HG03565 (cell line): Measurements from ENCODE around the gene TMEM184B.
A peak's percentile ranks its signal among the peaks of the same experiment; 100 is the strongest.

ENCODE experiments used
- ATAC-seq: cut with Tn5 transposase; IDR thresholded peaks from one replicate; pipeline ENCODE4 v1.9.1; 2021; ENCODE audit warnings: mild to moderate bottlenecking, moderate library complexity; ENCODE audit not compliant: unreplicated experiment

Gene TMEM184B

GRCh38 chr22:38308791-38309498, 36.1 kb upstream of the TMEM184B start:
- no peak for ATAC-seq

DNA sequence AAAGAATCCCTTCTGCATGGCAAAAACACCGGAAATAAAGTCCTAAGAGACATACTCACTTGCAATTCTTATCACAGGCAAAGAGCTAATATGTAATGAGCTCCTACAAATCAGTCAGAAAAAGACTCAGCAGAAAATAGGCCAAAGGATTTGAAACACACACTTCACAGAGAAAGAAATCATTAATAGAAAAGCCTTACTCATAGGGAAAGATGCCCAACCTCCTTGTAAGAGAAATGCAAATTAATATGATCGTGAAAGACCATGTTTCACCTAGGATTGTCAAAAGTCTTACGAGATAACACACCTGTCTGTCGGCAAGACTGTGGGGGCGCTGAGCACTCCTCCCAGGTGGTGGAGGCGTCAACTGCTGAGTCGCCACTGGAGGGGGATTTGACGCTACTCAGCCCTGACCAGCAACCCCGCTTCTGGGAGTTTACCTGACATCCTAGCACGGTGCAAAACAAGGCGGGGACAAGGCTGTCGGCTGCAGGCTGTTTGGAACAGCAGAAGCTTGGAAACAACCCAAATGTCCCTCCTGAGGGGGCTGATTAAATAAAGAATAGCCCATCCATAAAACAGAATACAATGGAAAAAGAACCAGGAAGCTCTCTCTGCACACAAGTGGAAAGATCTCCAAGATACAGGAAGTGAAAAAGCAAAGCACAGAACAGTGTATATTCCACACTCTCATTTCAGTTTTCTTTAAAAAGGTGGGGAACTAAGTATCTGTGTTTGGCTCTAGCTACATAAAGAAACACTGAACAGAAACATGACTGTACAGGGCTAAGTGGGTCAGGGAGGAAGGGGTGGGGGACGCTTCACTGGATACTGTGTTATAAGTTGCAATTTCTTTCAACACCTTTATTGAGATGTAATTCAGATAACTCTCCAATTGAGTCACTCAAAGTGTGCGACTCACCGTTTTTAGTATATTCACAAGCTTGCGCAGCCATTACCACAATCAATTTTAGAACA, 33.0 kb upstream of the TMEM184B start:
- ATAC-seq = peak; percentile 53

- ATAC-seq = no peak
Observed at GRCh38 chr22:38304526-38304925, 31.7 kb upstream of the TMEM184B start.

DNA sequence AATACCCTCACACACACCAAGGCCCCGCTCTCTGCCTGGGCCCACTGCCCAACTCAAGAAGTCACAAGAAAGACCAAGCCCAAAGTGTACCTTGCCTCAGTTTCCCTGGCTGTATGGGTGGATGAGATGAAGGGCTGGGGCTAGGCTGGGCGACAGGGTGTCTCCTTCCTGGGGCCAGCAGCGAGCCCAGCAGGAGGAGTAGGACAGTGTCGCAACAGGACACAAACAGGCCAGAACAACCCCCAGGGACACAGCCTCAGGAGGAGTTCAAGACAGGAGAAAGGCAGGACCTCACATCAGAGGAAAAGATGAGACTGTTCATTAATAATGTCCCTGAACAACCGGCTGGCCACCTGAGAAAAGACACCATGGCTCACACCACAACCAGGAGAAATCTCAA, 31.2 kb upstream of the TMEM184B start:
- ATAC-seq = no peak

DNA sequence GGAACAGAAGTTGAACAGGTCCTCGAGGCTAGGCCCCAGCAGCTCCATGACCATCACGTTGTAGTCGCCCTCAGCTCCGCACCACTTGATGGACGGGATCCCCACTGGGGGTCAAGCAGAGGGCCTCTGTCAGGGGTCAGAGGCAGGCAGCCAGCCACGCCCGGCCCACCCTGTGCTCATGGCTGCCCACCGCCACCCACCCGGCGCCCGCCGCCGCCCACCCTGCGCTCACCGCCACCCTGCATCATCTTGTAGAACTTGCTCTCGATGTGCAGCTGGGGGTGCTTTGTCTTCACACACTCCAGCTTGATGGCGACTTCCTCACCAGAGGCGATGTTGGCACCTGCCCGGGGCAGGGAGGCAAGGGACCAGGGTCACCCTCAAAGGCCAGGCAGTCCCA, 30.1 kb upstream of the TMEM184B start:
- no peak for ATAC-seq

DNA sequence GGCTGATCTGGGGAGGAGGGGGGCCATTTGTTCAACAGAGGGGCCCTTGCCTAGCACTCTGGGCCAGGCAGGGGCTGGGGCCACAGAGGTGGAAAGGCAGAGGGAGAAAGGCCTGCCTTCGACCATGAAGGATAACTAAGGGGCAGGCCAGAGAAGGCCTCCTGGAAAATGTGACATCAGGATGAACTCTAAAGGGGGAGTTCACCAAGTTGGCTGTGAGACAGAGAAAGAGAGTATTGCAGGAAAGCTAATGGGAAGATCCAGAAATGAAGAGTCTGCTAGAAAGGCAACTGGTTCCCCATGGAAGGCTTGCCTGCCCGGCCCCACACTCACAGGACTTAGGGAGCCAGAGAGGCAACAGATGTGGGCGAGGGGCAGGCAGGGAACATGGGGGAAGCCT, 28.1 kb upstream of the TMEM184B start:
- ATAC-seq = no peak

DNA sequence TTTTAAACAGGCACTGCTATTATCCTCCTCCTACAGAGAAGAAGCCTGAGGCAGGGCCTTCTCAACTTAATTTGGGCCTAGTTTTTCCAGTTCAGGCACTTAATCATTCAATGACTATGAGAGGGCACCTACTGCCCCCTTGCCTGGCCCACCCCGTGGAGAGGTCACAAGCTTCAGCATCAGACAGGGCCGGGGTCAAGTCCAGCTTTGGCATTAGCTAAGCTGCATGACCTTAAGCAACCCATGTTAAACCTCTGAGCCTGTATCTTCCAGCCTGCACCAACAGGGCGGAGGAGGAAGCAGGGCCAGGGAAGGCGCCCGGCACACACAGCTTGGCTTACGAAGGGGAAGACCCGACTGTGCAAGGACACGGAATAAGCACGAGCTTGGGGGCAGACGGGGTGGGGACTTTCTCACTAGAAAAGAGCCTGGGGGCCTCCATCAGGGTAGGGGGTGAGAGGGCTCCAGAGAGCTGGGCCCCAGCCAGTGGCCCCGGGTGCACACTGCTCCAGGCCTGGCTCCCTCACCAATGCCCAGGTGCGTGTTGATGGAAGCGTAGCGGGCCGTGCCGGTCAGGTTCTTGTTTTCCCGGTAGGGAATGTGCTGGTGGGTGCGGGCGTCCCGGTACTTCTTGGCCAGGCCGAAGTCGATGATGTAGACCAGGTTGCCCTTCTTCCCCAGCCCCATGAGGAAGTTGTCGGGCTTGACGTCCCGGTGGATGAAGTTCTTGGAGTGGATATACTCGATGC, 27.6 kb upstream of the TMEM184B start:
- no peak for ATAC-seq

- ATAC-seq = no peak
Observed at GRCh38 chr22:38299770-38300102, 26.9 kb upstream of the TMEM184B start.

DNA sequence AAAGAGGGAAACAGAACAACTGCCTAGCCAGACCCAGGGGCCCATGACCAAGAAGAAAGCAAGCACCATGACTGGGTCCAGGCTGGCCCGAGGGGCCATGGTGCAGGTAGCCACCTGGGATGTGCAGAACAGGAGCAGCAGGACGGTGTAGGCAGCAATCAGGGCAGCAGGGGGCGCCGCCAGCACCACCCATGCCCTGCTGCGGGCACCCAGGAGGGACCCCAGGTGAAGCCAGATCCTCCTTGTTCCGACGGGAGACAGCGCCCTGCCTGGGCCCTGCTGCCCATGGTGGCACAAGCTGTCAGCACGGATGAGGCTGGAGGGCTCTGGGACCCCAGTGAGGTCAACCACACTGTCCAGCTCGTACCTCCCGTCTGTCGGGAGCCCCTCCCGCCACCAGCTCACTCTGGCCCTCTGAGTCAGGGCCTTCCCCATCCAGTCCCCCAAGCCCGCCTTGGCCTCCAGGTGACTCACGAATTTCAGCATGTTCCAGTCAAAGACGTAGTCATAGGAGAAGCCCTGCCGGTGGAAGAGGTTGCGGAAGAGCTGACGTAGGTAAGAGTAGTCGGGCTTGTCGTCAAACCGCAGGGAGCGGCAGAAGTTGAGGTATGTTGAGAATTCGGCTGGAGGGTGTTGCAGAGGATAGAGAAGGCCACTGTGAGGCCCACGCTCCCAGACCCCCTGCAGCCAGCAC, 25.6 kb upstream of the TMEM184B start:
- no peak for ATAC-seq

DNA sequence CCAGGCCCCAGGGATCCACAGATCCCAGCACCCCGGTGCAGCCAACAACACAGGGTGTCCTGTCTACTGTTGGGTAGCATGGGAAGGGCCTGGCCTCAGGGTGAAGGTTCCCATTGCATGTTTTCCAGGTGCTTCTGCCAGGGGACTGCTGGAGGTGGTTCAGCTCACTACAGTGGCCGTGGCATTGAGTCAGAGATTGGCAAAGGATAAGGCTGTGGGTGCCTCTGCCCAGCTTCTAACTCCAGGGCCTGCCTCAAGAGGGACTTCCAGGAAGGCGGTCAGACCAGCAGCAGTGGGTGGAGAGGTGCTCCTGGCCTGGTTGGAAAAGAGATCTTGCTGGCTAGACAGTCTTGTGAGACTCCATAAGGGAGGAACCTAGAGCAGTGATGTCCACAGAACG, 23.6 kb upstream of the TMEM184B start:
- ATAC-seq = no peak

- no peak for ATAC-seq
Observed at GRCh38 chr22:38295863-38296262, 23.1 kb upstream of the TMEM184B start.

- no peak for ATAC-seq
Observed at GRCh38 chr22:38295339-38295738, 22.5 kb upstream of the TMEM184B start.

DNA sequence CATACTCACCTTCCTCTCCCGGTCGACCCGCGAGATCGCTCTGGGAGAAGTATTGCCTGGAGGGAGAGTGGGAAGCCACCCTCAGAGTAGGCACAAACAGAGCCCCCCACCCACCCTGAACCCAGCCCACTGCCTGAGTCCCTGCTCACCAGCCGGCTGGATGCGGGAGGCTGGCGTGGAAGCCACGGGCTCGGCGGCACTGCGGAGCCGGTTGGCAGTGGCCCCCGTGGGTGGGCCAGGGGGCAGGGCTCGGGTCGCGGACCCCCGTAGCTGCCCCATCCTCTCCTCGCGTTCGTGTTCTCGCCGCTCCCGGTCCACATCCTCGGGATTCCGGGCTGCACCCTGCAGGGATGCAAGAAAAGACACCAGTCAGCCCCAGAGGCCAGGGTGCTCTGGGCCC, 21.4 kb upstream of the TMEM184B start:
- ATAC-seq = no peak

DNA sequence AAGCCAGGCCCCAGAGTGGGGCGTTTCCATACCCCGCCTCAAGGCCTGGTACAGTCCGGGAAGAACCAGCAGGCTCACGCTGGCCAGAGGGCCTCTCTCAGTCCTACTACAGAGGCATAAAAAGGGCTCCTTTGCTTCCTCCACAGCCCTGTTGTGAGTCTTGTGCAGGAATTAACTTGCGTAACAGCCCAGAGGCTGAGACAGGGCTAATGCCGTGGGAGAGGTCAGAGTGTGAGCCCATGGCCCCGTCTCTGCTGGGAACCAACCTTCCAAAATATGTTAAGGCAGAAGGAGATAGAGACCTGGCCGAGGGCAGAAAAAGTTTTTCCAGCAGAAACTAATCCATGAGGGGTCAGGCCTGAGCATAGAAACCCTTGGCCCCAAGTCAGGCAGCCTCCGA, 19.9 kb upstream of the TMEM184B start:
- ATAC-seq = no peak

DNA sequence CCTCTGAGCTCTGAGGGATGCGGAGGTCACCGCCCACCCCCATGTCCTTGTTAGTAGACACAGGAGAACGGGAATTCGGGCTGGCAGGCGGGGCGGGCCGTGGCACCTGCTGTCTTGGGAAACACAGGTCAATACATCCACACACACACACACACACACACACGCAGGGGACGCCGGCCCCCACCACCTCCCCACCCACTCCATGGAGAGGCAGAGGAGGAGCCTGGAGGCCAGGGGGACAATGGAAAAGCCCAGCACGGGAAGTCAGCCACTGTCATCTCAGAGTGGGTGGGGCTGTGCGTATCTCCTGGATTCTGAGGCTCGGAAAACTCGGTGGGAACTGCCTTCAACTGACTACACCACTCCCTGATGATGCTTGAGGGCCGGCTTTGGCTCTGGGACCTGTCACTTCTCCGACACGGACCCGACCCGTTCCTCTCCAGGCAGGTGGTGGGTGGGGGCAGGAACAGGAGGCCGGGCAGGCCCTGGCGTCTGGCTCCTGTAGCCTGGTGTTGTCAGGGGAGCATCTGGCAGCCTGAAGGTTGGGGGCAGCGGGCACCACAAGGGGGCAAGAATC, 18.5 kb upstream of the TMEM184B start:
- ATAC-seq = no peak

DNA sequence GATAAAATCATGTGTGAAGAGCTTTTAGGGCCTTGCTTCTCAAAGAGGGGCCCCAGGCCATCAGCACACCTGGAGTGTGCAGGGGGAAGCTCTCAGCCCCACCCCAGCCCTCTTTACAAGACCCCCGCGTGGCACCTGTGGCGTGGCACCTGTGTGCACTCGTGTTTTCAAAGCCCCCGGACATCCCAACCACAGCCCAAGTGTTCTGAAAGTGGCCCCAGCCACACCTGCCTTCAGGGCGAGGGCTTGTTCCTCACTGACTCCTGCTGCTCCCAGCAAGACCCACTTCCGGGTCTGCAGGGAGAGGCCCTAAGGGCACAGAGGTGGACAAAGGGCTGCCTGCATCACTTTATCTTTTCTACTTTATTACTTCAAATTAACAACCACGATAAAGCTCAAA, 17.5 kb upstream of the TMEM184B start:
- ATAC-seq = no peak

- no peak for ATAC-seq
Observed at GRCh38 chr22:38289583-38290082, 16.8 kb upstream of the TMEM184B start.

GRCh38 chr22:38286915-38287669, 14.3 kb upstream of the TMEM184B start:
- ATAC-seq = no peak

- no peak for ATAC-seq
Observed at GRCh38 chr22:38285018-38285417, 12.2 kb upstream of the TMEM184B start.

DNA sequence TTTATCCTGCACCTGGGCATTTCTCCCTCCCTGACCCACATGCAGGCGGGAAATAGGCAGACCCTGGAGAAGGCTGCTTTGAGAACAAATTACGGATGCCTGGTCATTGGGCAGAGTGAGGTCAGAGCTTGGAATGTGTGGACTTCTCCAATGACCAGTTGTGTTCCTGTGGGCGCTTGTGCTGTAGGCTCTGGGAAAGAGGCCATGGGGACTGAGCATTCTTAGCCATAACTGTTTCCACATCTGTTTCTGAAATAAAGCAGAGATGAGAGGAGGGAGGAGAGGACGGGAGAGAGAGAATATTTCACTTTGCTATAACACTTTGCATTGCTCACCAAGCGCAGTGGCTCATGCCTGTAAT, 11.2 kb upstream of the TMEM184B start:
- ATAC-seq = no peak
